Muscle layer of duodenum (tissue), 2 donors: Measurements from ENCODE around the gene SURF4.
A peak's percentile ranks its signal among the peaks of the same experiment; 100 is the strongest.

Experiments
- H3K27ac ChIP-seq: one replicate; pipeline ENCODE4 v1.7.0; 2013; ENCODE audit warnings: mild to moderate bottlenecking, low read length
- H3K27me3 ChIP-seq: one replicate; pipeline ENCODE4 v1.7.0; 2013; ENCODE audit warnings: low read depth, mild to moderate bottlenecking, control low read depth, low read length
- H3K36me3 ChIP-seq, 2 donors: one replicate each; pipeline ENCODE4 v1.7.0; 2013; ENCODE audit warnings: low read length in 2 of 2, control low read depth in 1 of 2, mild to moderate bottlenecking in 1 of 2; ENCODE audit not compliant: insufficient read depth in 2 of 2, control insufficient read depth in 1 of 2
- H3K4me1 ChIP-seq, 2 donors: one replicate each; pipeline ENCODE4 v1.7.0; 2013; ENCODE audit warnings: low read length in 2 of 2, mild to moderate bottlenecking in 2 of 2, control low read depth in 1 of 2, moderate library complexity in 1 of 2; ENCODE audit not compliant: insufficient read depth in 2 of 2, control insufficient read depth in 1 of 2
- H3K4me3 ChIP-seq, 2 donors: one replicate each; pipeline ENCODE4 v1.7.0; 2013; ENCODE audit warnings: low read length in 2 of 2, low read depth in 1 of 2, mild to moderate bottlenecking in 1 of 2
- H3K9me3 ChIP-seq, 2 donors: one replicate each; pipeline ENCODE4 v1.7.0; 2013; ENCODE audit warnings: low read length in 2 of 2, control low read depth in 1 of 2, mild to moderate bottlenecking in 1 of 2; ENCODE audit not compliant: control insufficient read depth in 1 of 2
- donor health status: healthy.

The SURF4 gene

GRCh38 chr9:133375724-133376654 lies at the start of gene SURF4, which contains the start of gene STKLD1:
Gene SURF4 (minus strand): TSS chr9:133376060. CDS start chr9:133375969, 91 bp downstream.
Gene STKLD1 (plus strand): TSS chr9:133376366. CDS start chr9:133376474, 108 bp downstream.
- H3K4me1 ChIP-seq = peaks cover 7 to 30% of the 10 kb centered on the region in 2 donors
- H3K27ac ChIP-seq = peak within 1 kb of the TSS; percentile 82
- H3K27me3 ChIP-seq = no peaks in the 10 kb centered on the region
- no peaks in the 10 kb centered on the region for H3K9me3 ChIP-seq
- H3K4me3 ChIP-seq = peak within 1 kb of the TSS; percentile 91 to 94
- peaks cover 0 to 12% of the 10 kb centered on the region in 2 donors for H3K36me3 ChIP-seq

- Histone ChIP-seq H3K9me3 (no peaks in the 10 kb centered on the region), H3K36me3 (peaks cover 0 to 3% of the 10 kb centered on the region in 2 donors), H3K4me1 (peaks cover 0 to 7% of the 10 kb centered on the region in 2 donors), H3K27ac (no peak overlapping the region), H3K4me3 (no peak overlapping the region), H3K27me3 (peaks cover 4% of the 10 kb centered on the region)
Observed at GRCh38 chr9:133425049-133425632, 49.3 kb upstream of the SURF4 start.

- H3K9me3 ChIP-seq = no peaks in the 10 kb centered on the region
- H3K27ac ChIP-seq = no peak overlapping the region
Observed at GRCh38 chr9:133424187-133424586, 48.3 kb upstream of the SURF4 start.

GRCh38 chr9:133423216-133423615 lies 47.4 kb upstream of the SURF4 start:
- Histone ChIP-seq H3K9me3 (no peaks in the 10 kb centered on the region), H3K4me3 (no peak overlapping the region), H3K4me1 (peaks cover 0 to 5% of the 10 kb centered on the region in 2 donors), H3K36me3 (peaks cover 0 to 3% of the 10 kb centered on the region in 2 donors), H3K27ac (no peak overlapping the region), H3K27me3 (peaks cover 4% of the 10 kb centered on the region)

More at GRCh38 chr9:133424187-133424586, 48.3 kb upstream of the SURF4 start:
- no peak overlapping the region for H3K4me3 ChIP-seq
- H3K36me3 ChIP-seq = peaks cover 0 to 3% of the 10 kb centered on the region in 2 donors
- peaks cover 4% of the 10 kb centered on the region for H3K27me3 ChIP-seq
- peaks cover 0 to under 1% of the 10 kb centered on the region in 2 donors for H3K4me1 ChIP-seq

- no peaks in the 10 kb centered on the region for H3K27me3 ChIP-seq
- peaks cover 0 to 10% of the 10 kb centered on the region in 2 donors for H3K4me1 ChIP-seq
- H3K27ac ChIP-seq = no peak within 1 kb of the TSS
- H3K9me3 ChIP-seq = no peaks in the 10 kb centered on the region
- peaks cover 0 to 3% of the 10 kb centered on the region in 2 donors for H3K36me3 ChIP-seq
- no peak within 1 kb of the TSS for H3K4me3 ChIP-seq
Observed at GRCh38 chr9:133421615-133422542, 46.0 kb upstream of the SURF4 start, which contains the start of gene ADAMTS13. Gene ADAMTS13 (plus strand): TSS chr9:133422367. CDS start chr9:133422444, 77 bp downstream.

GRCh38 chr9:133420392-133420827 lies 44.5 kb upstream of the SURF4 start:
- Histone ChIP-seq H3K27me3 (no peaks in the 10 kb centered on the region), H3K27ac (no peak overlapping the region), H3K9me3 (no peaks in the 10 kb centered on the region), H3K4me3 (no peak overlapping the region), H3K4me1 (peaks cover 0 to 24% of the 10 kb centered on the region in 2 donors), H3K36me3 (peaks cover 3 to 5% of the 10 kb centered on the region in 2 donors)

GRCh38 chr9:133419005-133419404 lies 43.1 kb upstream of the SURF4 start:
- Histone ChIP-seq H3K4me1 (peaks cover 0 to 31% of the 10 kb centered on the region in 2 donors), H3K27me3 (no peaks in the 10 kb centered on the region), H3K27ac (no peak overlapping the region), H3K4me3 (peak overlapping the region in 1 of 2 donors; percentile 95), H3K9me3 (no peaks in the 10 kb centered on the region), H3K36me3 (peaks cover 8 to 12% of the 10 kb centered on the region in 2 donors)

- peaks cover 18 to 20% of the 10 kb centered on the region in 2 donors for H3K36me3 ChIP-seq
- H3K4me3 ChIP-seq = peak within 1 kb of the TSS; percentile 82 to 95
- no peaks in the 10 kb centered on the region for H3K9me3 ChIP-seq
- peaks cover 0 to 36% of the 10 kb centered on the region in 2 donors for H3K4me1 ChIP-seq
- peak within 1 kb of the TSS; percentile 74 for H3K27ac ChIP-seq
- H3K27me3 ChIP-seq = no peaks in the 10 kb centered on the region
Observed at GRCh38 chr9:133417541-133418461, 41.9 kb upstream of the SURF4 start, which contains the start of gene REXO4. Gene REXO4 (minus strand): TSS chr9:133418010. CDS start chr9:133417844, 166 bp downstream.

- no peaks in the 10 kb centered on the region for H3K27me3 ChIP-seq
- H3K4me1 ChIP-seq = peaks cover 0 to 36% of the 10 kb centered on the region in 2 donors
- H3K36me3 ChIP-seq = peaks cover 40 to 42% of the 10 kb centered on the region in 2 donors
- no peaks in the 10 kb centered on the region for H3K9me3 ChIP-seq
- no peak overlapping the region for H3K27ac ChIP-seq
- no peak overlapping the region for H3K4me3 ChIP-seq
Observed at GRCh38 chr9:133415170-133415569, 39.3 kb upstream of the SURF4 start.

GRCh38 chr9:133408042-133408441 lies 32.2 kb upstream of the SURF4 start:
- Histone ChIP-seq H3K27me3 (no peaks in the 10 kb centered on the region), H3K27ac (no peak overlapping the region), H3K4me3 (no peak overlapping the region), H3K9me3 (no peaks in the 10 kb centered on the region), H3K4me1 (no peaks in the 10 kb centered on the region), H3K36me3 (peaks cover 44 to 77% of the 10 kb centered on the region in 2 donors)
